Neuronal stem cell (in vitro differentiated cells): ENCODE measurements around the gene DGKG.

ENCODE experiments used
- DNase-seq: peaks from one replicate; pipeline ENCODE4 v3.0.0-alpha.2; 2013; ENCODE audit warnings: low spot score
- H2AFZ ChIP-seq: one replicate; pipeline ENCODE4 v1.6.1; 2013; ENCODE audit warnings: mild to moderate bottlenecking, low read length, inconsistent platforms
- H2AK5ac ChIP-seq: 2 replicates; pipeline ENCODE4 v1.6.1; 2013; ENCODE audit warnings: low read depth, mild to moderate bottlenecking, inconsistent platforms, low read length, moderate library complexity, mixed read lengths
- H2BK120ac ChIP-seq: 2 replicates; pipeline ENCODE4 v1.6.1; 2013; ENCODE audit warnings: low read depth, mild to moderate bottlenecking, inconsistent platforms, low read length, moderate library complexity, mixed read lengths
- H2BK12ac ChIP-seq: one replicate; pipeline ENCODE4 v1.6.1; 2013; ENCODE audit warnings: low read length, inconsistent platforms
- H2BK15ac ChIP-seq: 2 replicates; pipeline ENCODE4 v1.6.1; 2013; ENCODE audit warnings: mild to moderate bottlenecking, low read length, inconsistent platforms, mixed read lengths
- H2BK5ac ChIP-seq: one replicate; pipeline ENCODE4 v1.6.1; 2013; ENCODE audit warnings: inconsistent platforms, mild to moderate bottlenecking, low read length, moderate library complexity
- H3K14ac ChIP-seq: one replicate; pipeline ENCODE4 v1.6.1; 2013; ENCODE audit warnings: low read length, inconsistent platforms
- H3K18ac ChIP-seq: 2 replicates; pipeline ENCODE4 v1.6.1; 2013; ENCODE audit warnings: low read length, inconsistent platforms
- H3K23ac ChIP-seq: 2 replicates; pipeline ENCODE4 v1.6.1; 2013; ENCODE audit warnings: low read depth, mild to moderate bottlenecking, mixed read lengths, low read length, inconsistent platforms; ENCODE audit not compliant: poor library complexity
- H3K27ac ChIP-seq: replicated peaks from 3 replicates; pipeline ENCODE4 v1.5.1; 2013; ENCODE audit warnings: low read length, inconsistent platforms
- H3K27me3 ChIP-seq, 3 experiments: 2 replicates each; pipeline ENCODE4 v1.6.1; 2013; ENCODE audit warnings: low read length in 3 of 3, mild to moderate bottlenecking in 2 of 3, inconsistent platforms in 1 of 3, low read depth in 1 of 3, mixed read lengths in 1 of 3, moderate library complexity in 1 of 3; ENCODE audit not compliant: control insufficient read depth in 3 of 3, insufficient read depth in 3 of 3
- H3K36me3 ChIP-seq, 2 donors: replicated peaks in 1 of 2; 2 replicates each; pipeline ENCODE4 v1.6.1; 2013; ENCODE audit warnings: low read length in 2 of 2; ENCODE audit not compliant: control insufficient read depth in 2 of 2, insufficient read depth in 2 of 2
- H3K4ac ChIP-seq: 2 replicates; pipeline ENCODE4 v1.6.1; 2013; ENCODE audit warnings: inconsistent platforms, mild to moderate bottlenecking, low read length, moderate library complexity
- H3K4me1 ChIP-seq, 2 donors: 1 replicate in 1 of 2; 2 replicates in 1 of 2; pipeline ENCODE4 v1.6.1; 2013; ENCODE audit warnings: low read length in 2 of 2, low read depth in 1 of 2; ENCODE audit not compliant: control insufficient read depth in 2 of 2, insufficient read depth in 1 of 2
- H3K4me2 ChIP-seq: one replicate; pipeline ENCODE4 v1.6.1; 2013; ENCODE audit warnings: mild to moderate bottlenecking, low read length, inconsistent platforms; ENCODE audit not compliant: insufficient read depth, poor library complexity, severe bottlenecking
- H3K4me3 ChIP-seq, 2 donors: 2 replicates each; pipeline ENCODE4 v1.5.1; 2013; ENCODE audit warnings: low read length in 2 of 2, mild to moderate bottlenecking in 2 of 2, inconsistent platforms in 1 of 2, moderate library complexity in 1 of 2
- H3K79me1 ChIP-seq: one replicate; pipeline ENCODE4 v1.6.1; 2013; ENCODE audit warnings: low read depth, mild to moderate bottlenecking, inconsistent platforms, low read length, moderate library complexity
- H3K9ac ChIP-seq: one replicate; pipeline ENCODE4 v1.6.1; 2013; ENCODE audit warnings: mild to moderate bottlenecking, low read depth, low read length, inconsistent platforms; ENCODE audit not compliant: poor library complexity
- H3K9me3 ChIP-seq, 2 donors: replicated peaks in 1 of 2; 2 replicates each; pipeline versions ENCODE3 to v1.6.1; 2013; ENCODE audit warnings: low read length in 2 of 2, mild to moderate bottlenecking in 2 of 2, inconsistent platforms in 1 of 2, low read depth in 1 of 2, mixed read lengths in 1 of 2, moderate library complexity in 1 of 2; ENCODE audit not compliant: control insufficient read depth in 2 of 2, insufficient read depth in 1 of 2
- H4K8ac ChIP-seq: one replicate; pipeline ENCODE4 v1.6.1; 2013; ENCODE audit warnings: low read depth, mild to moderate bottlenecking, inconsistent platforms, low read length, moderate library complexity
- H4K91ac ChIP-seq: one replicate; pipeline ENCODE4 v1.6.1; 2013; ENCODE audit warnings: low read length, low read depth, mild to moderate bottlenecking, inconsistent platforms; ENCODE audit not compliant: poor library complexity
- WGBS, 2 donors: extraction: QIAGEN DNeasy Blood & Tissue Kit; methylation state at CpG; one replicate each; pipeline ENCODE4 v1.1.7; 2013; ENCODE audit warnings: missing lambda C conversion rate in 2 of 2, mixed read lengths in 1 of 2; ENCODE audit not compliant: insufficient read length in 2 of 2, insufficient replicate concordance in 1 of 2; ENCODE audit errors: extremely low coverage in 2 of 2; 5-methylcytosine and 5-hydroxymethylcytosine counted together

DGKG gene

GRCh38 chr3:186105543-186105942 lies 256.5 kb downstream of the DGKG start:
- H3K4me2 ChIP-seq = no peak overlapping the region
- DNase-seq = no peak
- no peak overlapping the region for H3K27ac ChIP-seq
- H3K79me1 ChIP-seq = no peaks in the 10 kb centered on the region
- peaks cover 0 to 3% (median 3%) of the 10 kb centered on the region in 3 experiments for H3K27me3 ChIP-seq
- peak overlapping the region; percentile 15 for H2AFZ ChIP-seq
- no peak overlapping the region for H2BK15ac ChIP-seq
- no peak overlapping the region for H3K9ac ChIP-seq
- H2AK5ac ChIP-seq = no peak overlapping the region
- peaks cover 22 to 25% of the 10 kb centered on the region in 2 donors for H3K4me1 ChIP-seq
- H3K4ac ChIP-seq = no peak overlapping the region
- H2BK12ac ChIP-seq = no peak overlapping the region
- no peak overlapping the region for H3K4me3 ChIP-seq
- no peak overlapping the region for H3K18ac ChIP-seq
- H3K9me3 ChIP-seq = no peaks in the 10 kb centered on the region
- H4K8ac ChIP-seq = no peak overlapping the region
- H3K23ac ChIP-seq = no peak overlapping the region
- no peak overlapping the region for H3K14ac ChIP-seq
- no CpG with 5 or more reads among the region's 6 CpGs for WGBS, 2 donors
- H2BK5ac ChIP-seq = no peak overlapping the region
- H4K91ac ChIP-seq = no peak overlapping the region
- no peak overlapping the region for H2BK120ac ChIP-seq
- peaks cover 0 to 41% of the 10 kb centered on the region in 2 donors for H3K36me3 ChIP-seq

GRCh38 chr3:186102687-186103086 lies 259.3 kb downstream of the DGKG start:
- H3K27ac ChIP-seq = peak overlapping the region; percentile 5

GRCh38 chr3:186100398-186100797 lies 261.6 kb downstream of the DGKG start:
- Histone ChIP-seq H3K4me3 (no peak overlapping the region), H3K14ac (no peak overlapping the region), H3K4me2 (no peak overlapping the region), H3K36me3 (peaks cover 0 to 48% of the 10 kb centered on the region in 2 donors), H3K9me3 (no peaks in the 10 kb centered on the region), H4K8ac (no peak overlapping the region), H2AK5ac (no peak overlapping the region), H3K9ac (no peak overlapping the region), H2BK12ac (no peak overlapping the region), H3K4ac (no peak overlapping the region), H3K27ac (no peak overlapping the region), H4K91ac (no peak overlapping the region), H2AFZ (no peak overlapping the region), H2BK5ac (no peak overlapping the region), H2BK120ac (no peak overlapping the region), H3K27me3 (no peaks in the 10 kb centered on the region), H3K18ac (no peak overlapping the region), H2BK15ac (no peak overlapping the region), H3K4me1 (peaks cover 35 to 44% of the 10 kb centered on the region in 2 donors), H3K79me1 (no peaks in the 10 kb centered on the region), H3K23ac (no peak overlapping the region)
- no peak for DNase-seq
- no CpG with 5 or more reads among the region's 3 CpGs for WGBS, 2 donors

More at GRCh38 chr3:186102687-186103086, 259.3 kb downstream of the DGKG start:
- Histone ChIP-seq H3K27me3 (no peaks in the 10 kb centered on the region), H3K23ac (no peak overlapping the region), H3K36me3 (peaks cover 0 to 49% of the 10 kb centered on the region in 2 donors), H2AK5ac (no peak overlapping the region), H4K8ac (no peak overlapping the region), H3K79me1 (no peaks in the 10 kb centered on the region), H4K91ac (no peak overlapping the region), H2BK12ac (no peak overlapping the region), H3K4me3 (no peak overlapping the region), H2AFZ (no peak overlapping the region), H2BK15ac (no peak overlapping the region), H3K9ac (no peak overlapping the region), H3K14ac (no peak overlapping the region), H3K18ac (no peak overlapping the region), H3K9me3 (no peaks in the 10 kb centered on the region), H3K4me2 (no peak overlapping the region), H2BK120ac (no peak overlapping the region), H2BK5ac (no peak overlapping the region), H3K4ac (no peak overlapping the region), H3K4me1 (peaks cover 28 to 35% of the 10 kb centered on the region in 2 donors)
- DNase-seq = no peak
- WGBS, 2 donors = no CpG with 5 or more reads among the region's 4 CpGs

- Histone ChIP-seq H3K4me3 (no peak overlapping the region), H3K79me1 (no peaks in the 10 kb centered on the region), H3K23ac (no peak overlapping the region), H3K18ac (no peak overlapping the region), H2BK12ac (peak overlapping the region; percentile 48), H2AFZ (no peak overlapping the region), H2AK5ac (peak overlapping the region; percentile 36), H3K9ac (no peak overlapping the region), H4K91ac (no peak overlapping the region), H2BK5ac (no peak overlapping the region), H4K8ac (no peak overlapping the region), H3K4me1 (peaks cover 34 to 47% of the 10 kb centered on the region in 2 donors), H3K9me3 (no peaks in the 10 kb centered on the region), H2BK120ac (no peak overlapping the region), H3K36me3 (peaks cover 0 to 38% of the 10 kb centered on the region in 2 donors), H3K4ac (no peak overlapping the region), H2BK15ac (no peak overlapping the region), H3K4me2 (no peak overlapping the region), H3K27ac (peak overlapping the region; percentile 95), H3K14ac (no peak overlapping the region), H3K27me3 (no peaks in the 10 kb centered on the region)
- no peak for DNase-seq
- no CpG with 5 or more reads among the region's 5 CpGs for WGBS, 2 donors
These were observed 262.9 kb downstream of the DGKG start for GRCh38 chr3:186099178-186099577.
